Measurements from ENCODE around the gene SIL1. TPM values are rescaled to one million over a fixed set of nuclear protein-coding genes. Genes with fewer than 3 reads are reported as not detected.
"Not testable (repeated sequence)": the region's sequence is repeated elsewhere in the genome, so short reads cannot be mapped to it uniquely, and the experiment has no call there.

The SIL1 gene
- total RNA-seq, 4 donors from 2014 or later, result 41.4 to 63.1 (median 52.8) TPM

DNA sequence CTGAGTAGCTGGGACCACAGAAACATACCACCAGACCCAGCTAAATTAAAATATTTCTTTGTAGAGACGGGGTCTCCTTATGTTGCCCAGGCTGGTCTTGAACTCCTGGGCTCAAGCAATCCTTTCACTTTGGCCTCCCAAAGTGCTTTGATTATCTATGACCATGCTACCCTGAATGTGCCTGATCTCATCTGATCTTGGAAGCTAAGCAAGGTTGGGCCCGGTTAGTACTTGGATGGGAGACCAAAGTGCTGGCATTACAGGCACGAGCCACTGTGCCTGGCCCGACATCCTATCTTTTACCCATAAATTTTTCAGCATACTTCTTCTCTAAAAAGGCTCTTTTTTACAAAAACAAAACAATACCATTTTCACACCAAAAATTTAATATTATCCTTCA, 186.0 kb downstream of the SIL1 start:
- TF ChIP-seq EP300 (IDR thresholded peaks at IDR 0.05) (no peak), POLR2A (IDR thresholded peaks at IDR 0.05) (no peak)
- TF ChIP-seq, protein P1, sequence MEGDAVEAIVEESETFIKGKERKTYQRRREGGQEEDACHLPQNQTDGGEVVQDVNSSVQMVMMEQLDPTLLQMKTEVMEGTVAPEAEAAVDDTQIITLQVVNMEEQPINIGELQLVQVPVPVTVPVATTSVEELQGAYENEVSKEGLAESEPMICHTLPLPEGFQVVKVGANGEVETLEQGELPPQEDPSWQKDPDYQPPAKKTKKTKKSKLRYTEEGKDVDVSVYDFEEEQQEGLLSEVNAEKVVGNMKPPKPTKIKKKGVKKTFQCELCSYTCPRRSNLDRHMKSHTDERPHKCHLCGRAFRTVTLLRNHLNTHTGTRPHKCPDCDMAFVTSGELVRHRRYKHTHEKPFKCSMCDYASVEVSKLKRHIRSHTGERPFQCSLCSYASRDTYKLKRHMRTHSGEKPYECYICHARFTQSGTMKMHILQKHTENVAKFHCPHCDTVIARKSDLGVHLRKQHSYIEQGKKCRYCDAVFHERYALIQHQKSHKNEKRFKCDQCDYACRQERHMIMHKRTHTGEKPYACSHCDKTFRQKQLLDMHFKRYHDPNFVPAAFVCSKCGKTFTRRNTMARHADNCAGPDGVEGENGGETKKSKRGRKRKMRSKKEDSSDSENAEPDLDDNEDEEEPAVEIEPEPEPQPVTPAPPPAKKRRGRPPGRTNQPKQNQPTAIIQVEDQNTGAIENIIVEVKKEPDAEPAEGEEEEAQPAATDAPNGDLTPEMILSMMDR (IDR thresholded peaks at IDR 0.05), result no peak
- no peaks in the 10 kb centered on the region for H3K9me3 ChIP-seq
- H3K4me1 ChIP-seq, result no peaks in the 10 kb centered on the region
- no peak overlapping the region for H3K4me3 ChIP-seq
- WGBS, 2 donors, result 91 to 93% methylated on average over 4 of the region's 4 CpGs
- no peak for DNase-seq (ENCODE audit: low spot score in 2 of 2)
- H3K36me3 ChIP-seq, result peaks cover 0 to 18% (median 0%) of the 10 kb centered on the region in 3 donors
- no peaks in the 10 kb centered on the region for H3K27me3 ChIP-seq
- H3K27ac ChIP-seq, result no peak overlapping the region

DNA sequence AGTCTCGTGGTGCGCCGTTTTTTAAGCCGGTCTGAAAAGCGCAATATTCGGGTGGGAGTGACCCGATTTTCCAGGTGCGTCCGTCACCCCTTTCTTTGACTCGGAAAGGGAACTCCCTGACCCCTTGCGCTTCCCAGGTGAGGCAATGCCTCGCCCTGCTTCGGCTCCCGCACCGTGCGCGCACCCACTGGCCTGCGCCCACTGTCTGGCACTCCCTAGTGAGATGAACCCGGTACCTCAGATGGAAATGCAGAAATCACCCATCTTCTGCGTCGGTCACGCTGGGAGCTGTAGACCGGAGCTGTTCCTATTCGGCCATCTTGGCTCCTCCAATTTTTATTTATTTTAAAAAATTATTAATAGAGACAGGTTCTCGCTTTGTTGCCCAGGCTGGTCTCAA, 187.0 kb downstream of the SIL1 start:
- H3K36me3 ChIP-seq; H3K9me3 ChIP-seq; H3K4me1 ChIP-seq; DNase-seq (ENCODE audit: low spot score in 2 of 2); H3K27ac ChIP-seq; H3K4me3 ChIP-seq; H3K27me3 ChIP-seq: not testable (repeated sequence)
- WGBS, 2 donors, result 64 to 77% methylated on average over 13 to 16 of the region's 25 CpGs

DNA sequence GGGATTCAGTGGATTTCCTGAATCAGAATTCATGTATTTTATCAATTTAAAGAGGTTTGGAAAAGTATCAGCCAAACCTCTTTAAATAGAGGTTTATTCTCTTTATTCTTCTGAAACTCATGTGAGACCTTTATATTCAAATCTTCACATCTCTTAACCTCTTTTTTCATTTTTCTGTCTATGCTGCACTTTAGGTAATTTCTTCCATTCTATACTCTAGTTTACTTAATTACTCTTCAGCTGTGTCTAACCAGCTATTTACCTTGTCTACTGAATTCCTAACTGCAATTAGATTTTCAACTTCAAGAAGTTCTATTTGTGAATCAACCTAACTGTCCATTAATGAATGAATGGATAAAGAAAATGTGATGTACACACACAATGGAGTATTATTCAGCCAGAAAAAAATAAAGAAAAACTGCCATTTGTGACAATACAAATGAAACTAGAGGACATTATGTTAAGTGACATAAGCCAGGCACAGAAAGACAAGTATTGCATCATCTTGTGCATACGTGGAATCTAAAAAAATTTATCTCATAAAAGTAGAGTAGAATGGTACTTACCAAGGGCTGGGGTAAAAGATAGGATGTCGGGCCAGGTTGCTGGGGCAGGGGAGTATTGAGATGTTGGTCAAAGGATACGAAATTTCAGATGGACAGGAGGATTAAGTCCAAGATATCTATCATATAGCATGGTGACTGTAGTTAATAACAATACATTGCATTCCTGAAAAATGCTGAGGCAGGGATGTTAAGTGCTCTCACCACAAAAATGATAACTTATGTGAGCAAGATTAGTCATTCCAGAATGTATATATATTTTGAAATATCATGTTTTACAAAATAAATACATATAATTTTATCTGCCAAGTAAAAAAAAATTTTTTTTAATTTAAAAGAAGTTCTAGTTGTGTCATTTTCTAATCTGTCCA, 193.5 kb downstream of the SIL1 start:
- H3K36me3 ChIP-seq, result no peaks in the 10 kb centered on the region
- 89 to 92% methylated on average over 3 of the region's 3 CpGs for WGBS, 2 donors
- no peaks in the 10 kb centered on the region for H3K27me3 ChIP-seq
- peaks cover 0 to 6% (median 0%) of the 10 kb centered on the region in 4 donors for H3K4me1 ChIP-seq
- no peak for DNase-seq (ENCODE audit: low spot score in 2 of 2)
- no peak overlapping the region for H3K27ac ChIP-seq
- TF ChIP-seq POLR2A (IDR thresholded peaks at IDR 0.05) (no peak), EP300 (IDR thresholded peaks at IDR 0.05) (no peak)
- TF ChIP-seq, protein P1 (IDR thresholded peaks at IDR 0.05), result no peak
- H3K9me3 ChIP-seq, result no peaks in the 10 kb centered on the region
- no peak overlapping the region for H3K4me3 ChIP-seq

DNA sequence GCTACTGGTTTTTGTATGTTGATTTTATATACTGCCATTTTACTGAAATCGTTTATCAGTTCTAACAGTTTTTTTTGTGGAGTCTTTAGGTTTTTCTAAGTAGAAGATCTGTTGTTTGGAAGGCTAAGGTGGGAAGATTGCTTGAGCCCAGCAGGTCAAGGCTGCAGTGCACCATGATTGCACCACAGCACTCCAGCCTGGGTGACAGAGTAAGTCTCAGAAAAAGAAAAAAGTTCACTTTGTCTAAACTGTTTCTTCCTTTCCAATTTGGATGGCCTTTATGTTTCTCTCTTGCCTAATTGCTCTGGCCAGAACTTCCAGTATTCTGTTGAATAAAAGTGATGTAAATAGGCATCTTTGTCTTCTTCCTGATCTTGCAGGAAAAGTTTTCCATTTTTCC, 198.5 kb downstream of the SIL1 start:
- peak in 1 of 2 donors; percentile 39 for TF ChIP-seq EP300 (IDR thresholded peaks at IDR 0.05)
- no peak for TF ChIP-seq POLR2A (IDR thresholded peaks at IDR 0.05)
- DNase-seq (ENCODE audit: low spot score in 2 of 2), result no peak
- Histone ChIP-seq H3K27me3 (no peaks in the 10 kb centered on the region), H3K27ac (peak overlapping the region in 3 of 4 donors; percentile 21 to 55 (median 48)), H3K4me3 (no peak overlapping the region), H3K9me3 (peaks cover 0 to 4% (median 0%) of the 10 kb centered on the region in 4 donors), H3K36me3 (peaks cover 0 to 4% (median 0%) of the 10 kb centered on the region in 3 donors), H3K4me1 (peaks cover 0 to 6% (median 0%) of the 10 kb centered on the region in 4 donors)
- 78 to 84% methylated on average over 1 of the region's 1 CpG for WGBS, 2 donors

DNA sequence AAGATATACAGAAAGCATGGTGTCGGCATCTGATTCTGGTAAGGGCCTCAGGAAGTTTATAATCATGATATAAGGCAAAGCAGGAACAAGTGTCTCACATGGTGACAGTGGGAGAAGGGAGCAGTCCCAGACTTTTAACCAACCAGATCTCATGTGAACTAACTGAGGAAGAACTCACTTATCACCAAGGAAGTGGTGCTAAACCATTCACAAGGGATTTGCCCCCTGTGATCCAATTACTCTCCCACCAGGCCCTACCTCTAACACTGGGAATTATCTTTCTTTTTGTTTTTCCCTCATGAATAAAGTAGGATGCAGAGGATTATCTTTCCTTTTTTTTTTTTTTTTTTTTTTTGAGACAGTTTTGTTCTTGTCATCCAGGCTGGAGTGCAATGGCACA, 199.6 kb downstream of the SIL1 start:
- no peaks in the 10 kb centered on the region for H3K27me3 ChIP-seq
- peaks cover 0 to 6% (median 0%) of the 10 kb centered on the region in 4 donors for H3K4me1 ChIP-seq
- H3K4me3 ChIP-seq, result no peak overlapping the region
- DNase-seq (ENCODE audit: low spot score in 2 of 2), result no peak
- 96 to 100% methylated on average over 1 of the region's 1 CpG for WGBS, 2 donors
- no peak for TF ChIP-seq EP300 (IDR thresholded peaks at IDR 0.05)
- TF ChIP-seq POLR2A (IDR thresholded peaks at IDR 0.05), result no peak
- TF ChIP-seq, protein P1 (IDR thresholded peaks at IDR 0.05), result no peak
- peaks cover 0 to 4% (median 0%) of the 10 kb centered on the region in 3 donors for H3K36me3 ChIP-seq
- H3K27ac ChIP-seq, result no peak overlapping the region
- H3K9me3 ChIP-seq, result peaks cover 0 to 4% (median 0%) of the 10 kb centered on the region in 4 donors

DNA sequence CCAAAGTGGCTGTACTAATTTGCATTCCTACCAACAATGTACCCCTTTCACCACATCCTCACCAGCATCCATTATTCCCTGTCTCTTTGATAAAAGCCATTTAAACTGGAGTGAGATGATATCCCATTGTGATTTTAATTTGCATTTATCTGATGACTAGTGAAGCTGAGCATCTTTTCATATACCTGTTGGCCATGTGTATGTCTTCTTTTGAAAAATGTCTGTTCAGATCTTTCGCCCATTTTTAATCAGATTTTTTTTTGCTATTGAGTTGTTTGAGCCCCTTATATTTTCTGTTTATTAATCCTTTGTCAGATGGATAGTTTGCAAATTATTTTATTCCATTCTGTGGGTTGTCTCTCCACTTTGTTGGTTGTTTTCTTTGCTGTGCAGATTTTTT, 202.0 kb downstream of the SIL1 start:
- Histone ChIP-seq H3K4me3 (no peak overlapping the region), H3K36me3 (peaks cover 0 to 4% (median 0%) of the 10 kb centered on the region in 3 donors), H3K27me3 (no peaks in the 10 kb centered on the region), H3K27ac (no peak overlapping the region), H3K9me3 (peaks cover 0 to 4% (median 0%) of the 10 kb centered on the region in 4 donors), H3K4me1 (peaks cover 0 to 4% (median 0%) of the 10 kb centered on the region in 4 donors)
- WGBS, 2 donors, result 93 to 96% methylated on average over 1 of the region's 1 CpG
- TF ChIP-seq POLR2A (IDR thresholded peaks at IDR 0.05), result no peak
- TF ChIP-seq, protein P1 (IDR thresholded peaks at IDR 0.05), result no peak
- TF ChIP-seq EP300 (IDR thresholded peaks at IDR 0.05), result no peak
- no peak for DNase-seq (ENCODE audit: low spot score in 2 of 2)
